Choroid plexus epithelial cell (primary cell): ENCODE measurements around the gene FYCO1.

Experiments
- DNase-seq: peaks from one replicate; pipeline ENCODE4 v3.0.0-alpha.2; 2010; ENCODE audit warnings: low read depth
- H3K4me3 ChIP-seq: 2 replicates; pipeline ENCODE4 v1.5.1; 2011; ENCODE audit warnings: low read depth, mild to moderate bottlenecking, control low read depth, low read length, moderate library complexity
- TF ChIP-seq, protein P1 (sequence below): conservative IDR thresholded peaks from 2 replicates; pipeline ENCODE4 v1.5.1; 2011; ENCODE audit warnings: low read depth, mild to moderate bottlenecking, control low read depth, inconsistent platforms, low read length, moderate library complexity

Gene FYCO1

DNA sequence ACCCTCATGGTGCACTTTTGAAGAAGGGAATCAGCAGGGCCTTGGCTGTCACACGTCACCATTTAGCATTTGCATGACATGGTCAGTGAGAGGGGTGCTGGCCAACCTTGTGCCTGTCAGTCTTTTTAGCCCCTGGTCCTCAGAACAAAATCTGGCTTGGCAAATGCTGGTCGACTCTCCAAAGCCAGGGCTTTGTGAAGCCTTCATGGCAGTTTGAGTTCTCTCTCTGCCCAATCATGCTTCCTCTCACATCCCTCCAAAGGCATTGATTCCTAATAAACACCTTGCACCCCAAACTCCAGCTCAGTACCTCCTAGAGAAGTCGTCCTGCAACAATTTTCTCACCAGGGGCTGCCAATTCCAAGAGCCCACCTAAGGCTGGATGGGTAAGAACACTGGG is 89.9 kb downstream of the FYCO1 start:
- no peak for DNase-seq
- TF ChIP-seq, protein P1, sequence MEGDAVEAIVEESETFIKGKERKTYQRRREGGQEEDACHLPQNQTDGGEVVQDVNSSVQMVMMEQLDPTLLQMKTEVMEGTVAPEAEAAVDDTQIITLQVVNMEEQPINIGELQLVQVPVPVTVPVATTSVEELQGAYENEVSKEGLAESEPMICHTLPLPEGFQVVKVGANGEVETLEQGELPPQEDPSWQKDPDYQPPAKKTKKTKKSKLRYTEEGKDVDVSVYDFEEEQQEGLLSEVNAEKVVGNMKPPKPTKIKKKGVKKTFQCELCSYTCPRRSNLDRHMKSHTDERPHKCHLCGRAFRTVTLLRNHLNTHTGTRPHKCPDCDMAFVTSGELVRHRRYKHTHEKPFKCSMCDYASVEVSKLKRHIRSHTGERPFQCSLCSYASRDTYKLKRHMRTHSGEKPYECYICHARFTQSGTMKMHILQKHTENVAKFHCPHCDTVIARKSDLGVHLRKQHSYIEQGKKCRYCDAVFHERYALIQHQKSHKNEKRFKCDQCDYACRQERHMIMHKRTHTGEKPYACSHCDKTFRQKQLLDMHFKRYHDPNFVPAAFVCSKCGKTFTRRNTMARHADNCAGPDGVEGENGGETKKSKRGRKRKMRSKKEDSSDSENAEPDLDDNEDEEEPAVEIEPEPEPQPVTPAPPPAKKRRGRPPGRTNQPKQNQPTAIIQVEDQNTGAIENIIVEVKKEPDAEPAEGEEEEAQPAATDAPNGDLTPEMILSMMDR, result no peak
- no peak overlapping the region for H3K4me3 ChIP-seq

DNA sequence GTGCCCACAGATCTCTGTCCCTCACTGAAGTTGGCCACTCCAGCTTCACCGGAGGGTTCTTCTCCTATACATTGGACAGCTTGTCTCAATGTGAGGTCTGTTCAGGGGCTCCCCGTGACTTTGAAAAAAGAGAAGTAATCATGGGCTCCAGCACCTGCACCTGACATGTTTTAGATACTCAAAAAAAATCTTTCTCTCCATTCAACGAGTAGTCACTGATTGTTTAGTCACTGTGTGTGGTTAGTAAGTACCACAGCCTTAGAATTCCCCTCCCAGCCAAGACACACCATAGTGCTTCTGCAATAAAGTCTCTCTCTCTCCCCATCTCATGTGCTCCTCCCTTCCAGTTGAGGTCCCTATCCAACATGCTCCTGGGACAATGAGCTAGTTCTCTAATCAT is 90.7 kb downstream of the FYCO1 start:
- DNase-seq, result no peak
- TF ChIP-seq, protein P1, result no peak
- H3K4me3 ChIP-seq, result no peak overlapping the region

DNA sequence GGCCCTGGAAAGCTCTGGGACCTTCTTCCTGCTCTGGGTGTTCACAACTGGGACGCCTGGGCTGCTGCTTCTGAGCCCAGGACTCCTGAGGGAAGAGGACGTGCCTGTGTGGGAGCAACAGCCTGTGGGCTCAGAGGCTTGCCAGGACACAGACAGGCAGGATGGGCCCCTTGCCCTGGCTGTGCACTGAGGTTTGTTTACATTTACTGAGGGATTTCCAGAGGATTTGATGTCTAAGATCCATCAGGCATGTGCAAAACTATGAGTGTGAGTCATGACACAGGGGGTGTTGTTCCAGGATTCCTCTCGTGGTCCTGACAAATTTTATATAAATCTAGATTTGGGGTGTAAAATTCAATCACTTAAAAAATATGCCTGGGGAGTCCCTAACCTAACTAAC is 98.7 kb downstream of the FYCO1 start:
- peak; percentile 61 for DNase-seq
- TF ChIP-seq, protein P1, result no peak
- no peak overlapping the region for H3K4me3 ChIP-seq

DNA sequence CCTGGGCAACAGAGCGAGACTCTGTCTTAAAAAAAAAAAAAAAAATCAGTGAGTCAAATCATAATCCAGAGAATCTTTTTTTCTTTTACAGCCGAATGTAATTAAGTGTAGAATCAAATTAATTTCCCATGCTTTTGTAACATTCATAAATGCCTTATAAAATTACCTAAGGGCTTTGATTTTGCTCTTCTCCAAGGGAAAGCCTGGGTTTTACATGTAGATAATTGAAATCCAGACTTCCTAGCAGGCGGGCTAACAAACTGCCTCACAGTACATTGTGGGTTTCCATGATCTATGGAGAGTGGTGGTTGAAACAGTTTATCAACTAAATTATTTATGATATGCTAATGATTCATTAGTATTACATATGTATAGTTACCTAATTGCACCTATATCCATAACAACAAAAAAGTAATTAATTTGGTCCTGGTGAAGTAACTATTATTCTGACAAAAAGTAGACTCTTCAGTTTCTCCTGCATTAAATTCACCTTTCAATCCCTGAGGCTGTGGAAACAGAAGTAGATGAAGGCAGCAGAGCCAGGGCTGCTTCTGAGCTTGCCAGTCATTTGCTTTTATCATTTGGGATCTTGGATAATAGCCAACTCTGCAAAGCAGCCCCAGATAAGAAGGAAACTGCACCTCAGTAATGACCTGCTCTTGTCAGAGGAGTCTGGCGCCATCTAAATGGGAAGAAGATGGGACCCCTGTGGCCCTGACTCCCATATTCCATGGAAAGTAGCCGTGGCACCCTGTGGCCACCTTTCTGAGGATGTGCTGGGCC is 99.7 kb downstream of the FYCO1 start:
- DNase-seq, result no peak
- TF ChIP-seq, protein P1, result no peak
- no peak overlapping the region for H3K4me3 ChIP-seq

DNA sequence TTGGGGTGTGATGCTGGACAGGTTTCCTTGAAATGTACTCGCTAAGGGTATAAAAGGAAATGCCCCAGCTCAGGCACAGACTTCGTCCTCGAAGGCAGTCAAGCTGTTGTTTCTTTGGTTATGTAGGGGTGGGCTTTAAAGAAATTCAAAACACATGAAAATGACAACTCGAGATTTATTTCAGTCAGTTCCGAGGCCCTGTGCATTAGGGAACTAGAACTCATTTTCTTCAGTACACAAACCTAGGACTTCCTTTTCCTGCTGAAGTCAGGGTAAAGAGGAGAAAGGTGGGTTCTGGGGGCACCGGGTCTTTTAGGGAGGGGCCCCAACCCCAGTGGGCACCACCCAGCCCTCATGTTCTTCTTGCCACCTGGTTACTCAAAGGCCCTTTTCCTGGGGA is 101.6 kb downstream of the FYCO1 start:
- H3K4me3 ChIP-seq, result no peak overlapping the region
- TF ChIP-seq, protein P1, result no peak
- DNase-seq, result no peak

DNA sequence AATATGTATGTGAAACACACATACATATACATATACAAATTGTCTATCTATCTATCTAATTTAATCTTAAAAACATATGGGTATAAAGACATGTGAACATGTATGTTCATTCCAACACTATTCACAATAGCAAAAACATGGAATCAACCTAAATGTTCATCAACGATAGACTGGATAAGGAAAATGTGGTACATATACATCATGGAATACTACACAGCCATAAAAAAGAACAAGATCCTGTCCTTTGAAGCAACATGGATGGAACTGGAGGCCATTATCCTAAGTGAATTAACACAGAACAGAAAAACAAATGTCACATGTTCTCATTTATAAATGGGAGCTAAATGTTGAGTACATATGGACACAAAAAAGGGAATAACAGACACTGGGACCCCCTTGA is 103.5 kb downstream of the FYCO1 start:
- no peak for DNase-seq
- H3K4me3 ChIP-seq, result no peak overlapping the region
- TF ChIP-seq, protein P1, result no peak

DNA sequence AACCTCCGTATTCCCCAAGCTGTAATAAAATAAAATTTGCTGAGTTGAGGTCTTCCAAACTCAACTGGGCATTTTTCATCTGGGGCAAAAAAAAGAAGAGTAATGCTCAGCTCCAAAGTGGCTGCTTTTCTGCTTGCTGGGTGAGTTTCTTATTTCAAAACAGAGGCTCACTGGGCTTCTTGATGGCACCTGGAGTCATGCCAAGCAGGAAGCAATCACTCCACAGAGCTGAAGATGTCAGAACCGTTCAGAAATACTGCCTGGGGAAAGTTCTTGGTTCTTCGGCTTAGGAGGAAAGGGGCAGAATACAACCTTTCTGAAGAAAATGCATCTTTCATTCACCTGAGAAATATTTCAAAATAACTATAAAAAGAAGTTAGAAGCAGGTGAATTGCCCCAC is 105.2 kb downstream of the FYCO1 start:
- H3K4me3 ChIP-seq, result no peak overlapping the region
- no peak for DNase-seq
- TF ChIP-seq, protein P1, result no peak
